NCI-H526 treated with DMSO at 0.1 percent for 48 hours (cell line): ENCODE results near the gene GSTO2.
A peak's percentile ranks its signal among the peaks of the same experiment; 100 is the strongest.

Source experiments
- DNase-seq: peaks from one replicate; lab custom pipeline; 2025; lab: John Stamatoyannopoulos, UW

GSTO2 gene

GRCh38 chr10:104308439-104308903 lies 39.5 kb downstream of the GSTO2 start:
- DNase-seq: no peak

GRCh38 chr10:104309980-104310978 lies 41.3 kb downstream of the GSTO2 start:
- DNase-seq: no peak

GRCh38 chr10:104311184-104311720 lies 42.3 kb downstream of the GSTO2 start:
- DNase-seq: no peak

GRCh38 chr10:104314591-104315485 lies 45.9 kb downstream of the GSTO2 start:
- no peak for DNase-seq

GRCh38 chr10:104315486-104315921 lies 46.5 kb downstream of the GSTO2 start:
- no peak for DNase-seq

- DNase-seq: no peak
Observed at GRCh38 chr10:104316321-104317099, 47.5 kb downstream of the GSTO2 start.

GRCh38 chr10:104317269-104317710 lies 48.3 kb downstream of the GSTO2 start:
- DNase-seq: no peak

GRCh38 chr10:104317726-104318299 lies 48.8 kb downstream of the GSTO2 start:
- no peak for DNase-seq

- DNase-seq: no peak
Observed at GRCh38 chr10:104318326-104318725, 49.3 kb downstream of the GSTO2 start.

- no peak for DNase-seq
Observed at GRCh38 chr10:104318810-104319741, 50.1 kb downstream of the GSTO2 start.

GRCh38 chr10:104321226-104321625 lies 52.2 kb downstream of the GSTO2 start:
- no peak for DNase-seq

GRCh38 chr10:104321725-104322415 lies 52.9 kb downstream of the GSTO2 start:
- DNase-seq: no peak

- DNase-seq: peak; percentile 61
Observed at GRCh38 chr10:104322416-104322782, 53.4 kb downstream of the GSTO2 start.

GRCh38 chr10:104323085-104323484 lies 54.1 kb downstream of the GSTO2 start:
- DNase-seq: no peak

GRCh38 chr10:104323760-104324201 lies 54.8 kb downstream of the GSTO2 start:
- no peak for DNase-seq

- no peak for DNase-seq
Observed at GRCh38 chr10:104324221-104324686, 55.3 kb downstream of the GSTO2 start.

GRCh38 chr10:104324931-104325330 lies 55.9 kb downstream of the GSTO2 start:
- no peak for DNase-seq

- no peak for DNase-seq
Observed at GRCh38 chr10:104325436-104326435, 56.8 kb downstream of the GSTO2 start.
